Gastroesophageal sphincter (tissue), 3 donors: ENCODE measurements around the gene CLDN5.

Source experiments
- CTCF ChIP-seq, 4 experiments: fragments of 200-600 bp in 2 of 4; fragments of 450-650 bp in 2 of 4; sonication (generic) in 1 of 4; IDR thresholded peaks; one replicate each; pipeline ENCODE4 v1.5.1; 2017 to 2019; ENCODE audit warnings: antibody characterized with exemption in 4 of 4, mild to moderate bottlenecking in 2 of 4, moderate library complexity in 2 of 4
- EP300 ChIP-seq: sonication (generic); formaldehyde crosslinking; IDR thresholded peaks from one replicate; pipeline ENCODE4 v1.6.1; 2017; ENCODE audit warnings: antibody characterized with exemption, mild to moderate bottlenecking

GRCh38 chr22:19568337-19569275, 44.4 kb upstream of the CLDN5 start:
- no peak for TF ChIP-seq EP300
- TF ChIP-seq CTCF (IDR thresholded peaks at IDR 0.05) = no peak
